ENCODE measurements around the gene UBL7.

UBL7 gene

GRCh38 chr15:74408815-74409214, 52.1 kb downstream of the UBL7 start:
- DNase-seq (ENCODE audit: low read depth in 2 of 3, low spot score in 1 of 3), result no peak

GRCh38 chr15:74408385-74408784, 52.6 kb downstream of the UBL7 start:
- no peak for DNase-seq (ENCODE audit: low read depth in 2 of 3, low spot score in 1 of 3)

GRCh38 chr15:74406992-74407705, 53.8 kb downstream of the UBL7 start:
- no peak for DNase-seq (ENCODE audit: low read depth in 2 of 3, low spot score in 1 of 3)

- no peak for DNase-seq (ENCODE audit: low read depth in 2 of 3, low spot score in 1 of 3)
Observed at GRCh38 chr15:74406517-74406916, 54.4 kb downstream of the UBL7 start.

GRCh38 chr15:74405823-74406222, 55.1 kb downstream of the UBL7 start:
- DNase-seq (ENCODE audit: low read depth in 2 of 3, low spot score in 1 of 3), result no peak

- no peak for DNase-seq (ENCODE audit: low read depth in 2 of 3, low spot score in 1 of 3)
Observed at GRCh38 chr15:74403991-74404563, 56.9 kb downstream of the UBL7 start.

- DNase-seq (ENCODE audit: low read depth in 2 of 3, low spot score in 1 of 3), result no peak
Observed at GRCh38 chr15:74403588-74403919, 57.4 kb downstream of the UBL7 start.

GRCh38 chr15:74402873-74403587, 57.9 kb downstream of the UBL7 start:
- DNase-seq (ENCODE audit: low read depth in 2 of 3, low spot score in 1 of 3), result peak; percentile 78 to 90 (median 82)

- no peak for DNase-seq (ENCODE audit: low read depth in 2 of 3, low spot score in 1 of 3)
Observed at GRCh38 chr15:74402337-74402841, 58.6 kb downstream of the UBL7 start.

GRCh38 chr15:74400915-74401757, 59.8 kb downstream of the UBL7 start:
- DNase-seq (ENCODE audit: low read depth in 2 of 3, low spot score in 1 of 3), result peak in 1 of 3 donors; percentile 38

GRCh38 chr15:74400313-74400860, 60.6 kb downstream of the UBL7 start:
- DNase-seq (ENCODE audit: low read depth in 2 of 3, low spot score in 1 of 3), result no peak

GRCh38 chr15:74399511-74400312, 61.2 kb downstream of the UBL7 start:
- peak in 1 of 3 donors; percentile 49 for DNase-seq (ENCODE audit: low read depth in 2 of 3, low spot score in 1 of 3)

- DNase-seq (ENCODE audit: low read depth in 2 of 3, low spot score in 1 of 3), result no peak
Observed at GRCh38 chr15:74399100-74399499, 61.9 kb downstream of the UBL7 start.

- no peak for DNase-seq (ENCODE audit: low read depth in 2 of 3, low spot score in 1 of 3)
Observed at GRCh38 chr15:74398183-74398582, 62.8 kb downstream of the UBL7 start.

GRCh38 chr15:74397239-74398068, 63.5 kb downstream of the UBL7 start:
- no peak for DNase-seq (ENCODE audit: low read depth in 2 of 3, low spot score in 1 of 3)

- DNase-seq (ENCODE audit: low read depth in 2 of 3, low spot score in 1 of 3), result peak in 1 of 3 donors; percentile 41
Observed at GRCh38 chr15:74396445-74397238, 64.3 kb downstream of the UBL7 start.

- no peak for DNase-seq (ENCODE audit: low read depth in 2 of 3, low spot score in 1 of 3)
Observed at GRCh38 chr15:74396146-74396438, 64.9 kb downstream of the UBL7 start.

Measured in stimulated activated CD4-positive, alpha-beta T cell treated with anti-CD3 and anti-CD28 coated beads, Interleukin-12 subunit alpha, Interleukin-12 subunit beta, amount 100 ng/mL, for 48 hours (primary cell).